ENCODE results near the gene PTPN3. TPM values are rescaled to one million over a fixed set of nuclear protein-coding genes. Genes with fewer than 3 reads are reported as not detected.

Gene PTPN3
- polyA plus RNA-seq, 3 donors = not detected

DNA sequence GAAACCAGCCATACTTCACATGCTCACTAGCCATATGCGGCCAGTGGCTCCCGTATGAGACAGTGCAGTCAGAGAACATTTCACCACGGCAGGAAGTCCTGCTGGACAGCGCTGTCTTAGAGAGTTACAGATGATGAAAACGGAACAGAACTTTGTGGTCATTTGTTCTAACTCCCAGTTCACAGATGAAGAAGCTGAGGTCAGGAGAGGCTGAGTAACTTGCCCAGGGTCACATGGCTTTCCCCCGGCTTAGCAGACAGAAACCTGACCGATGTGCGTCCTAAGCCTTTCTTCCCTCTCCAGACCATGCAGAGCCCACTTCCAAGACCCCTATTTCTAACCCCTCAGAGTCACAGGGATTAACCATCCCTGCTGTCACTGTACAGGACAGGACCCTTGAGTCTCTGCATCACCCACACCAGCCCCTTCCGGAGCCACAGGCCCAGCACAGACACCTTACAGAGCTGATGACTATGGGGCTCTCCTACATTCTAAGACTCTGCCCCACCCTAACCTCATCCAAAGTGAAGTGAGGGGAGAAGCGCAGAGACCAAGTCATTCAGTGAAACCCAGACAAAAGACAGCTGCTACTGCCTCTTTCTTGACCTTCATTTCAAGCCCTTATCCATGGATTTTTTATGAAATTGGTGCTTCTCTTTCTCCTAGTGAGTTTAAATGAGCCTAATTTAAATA, 86.9 kb downstream of the PTPN3 start:
- WGBS (ENCODE audit: insufficient coverage) = 83% methylated on average over 8 of the region's 10 CpGs
- DNase-seq = no peak
- no peak overlapping the region for H3K27ac Mint-ChIP-seq
- no peaks in the 10 kb centered on the region for H3K4me1 ChIP-seq (ENCODE audit: control insufficient read depth in 1 of 2, insufficient read depth in 2 of 2, low read length in 2 of 2)
- no peak overlapping the region for H2AFZ ChIP-seq (ENCODE audit: insufficient read depth, low read depth, low read length, poor library complexity, severe bottlenecking)
- H3K9me3 ChIP-seq (replicated peaks in 1 of 2; ENCODE audit: control insufficient read depth in 1 of 2, insufficient read depth in 1 of 2, low read length in 2 of 2) = no peaks in the 10 kb centered on the region
- no peaks in the 10 kb centered on the region for H3K36me3 Mint-ChIP-seq
- H3K4me2 ChIP-seq (replicated peaks; ENCODE audit: extremely low read depth, low read length, poor library complexity, severe bottlenecking) = no peak overlapping the region
- H3K27ac ChIP-seq (ENCODE audit: low read depth in 1 of 2, low read length in 2 of 2) = no peak overlapping the region
- peaks cover 17 to 30% (median 28%) of the 10 kb centered on the region in 3 donors for H3K27me3 Mint-ChIP-seq (ENCODE audit: low read depth in 3 of 3)
- H4K20me1 ChIP-seq (ENCODE audit: insufficient read depth, low read length) = no peaks in the 10 kb centered on the region
- peaks cover 0 to 1% (median 0%) of the 10 kb centered on the region in 7 donors for H3K9me3 Mint-ChIP-seq
- no peak overlapping the region for H3K4me3 ChIP-seq (replicated peaks in 1 of 3; ENCODE audit: low read depth in 2 of 3, low read length in 3 of 3)
- intact Hi-C loops (cut with micrococcal nuclease) = no loop called here
- H3K4me3 Mint-ChIP-seq = no peak overlapping the region
- no peaks in the 10 kb centered on the region for H3K4me1 Mint-ChIP-seq
- no peaks in the 10 kb centered on the region for H3K79me2 ChIP-seq (ENCODE audit: insufficient read depth, low read length)
- H3K9ac ChIP-seq (ENCODE audit: insufficient read depth, low read length, poor library complexity, severe bottlenecking) = no peak overlapping the region
- no peaks in the 10 kb centered on the region for H3K36me3 ChIP-seq (replicated peaks in 1 of 2; ENCODE audit: control insufficient read depth in 1 of 2, insufficient read depth in 2 of 2, low read length in 2 of 2)
- TF ChIP-seq, protein P1, sequence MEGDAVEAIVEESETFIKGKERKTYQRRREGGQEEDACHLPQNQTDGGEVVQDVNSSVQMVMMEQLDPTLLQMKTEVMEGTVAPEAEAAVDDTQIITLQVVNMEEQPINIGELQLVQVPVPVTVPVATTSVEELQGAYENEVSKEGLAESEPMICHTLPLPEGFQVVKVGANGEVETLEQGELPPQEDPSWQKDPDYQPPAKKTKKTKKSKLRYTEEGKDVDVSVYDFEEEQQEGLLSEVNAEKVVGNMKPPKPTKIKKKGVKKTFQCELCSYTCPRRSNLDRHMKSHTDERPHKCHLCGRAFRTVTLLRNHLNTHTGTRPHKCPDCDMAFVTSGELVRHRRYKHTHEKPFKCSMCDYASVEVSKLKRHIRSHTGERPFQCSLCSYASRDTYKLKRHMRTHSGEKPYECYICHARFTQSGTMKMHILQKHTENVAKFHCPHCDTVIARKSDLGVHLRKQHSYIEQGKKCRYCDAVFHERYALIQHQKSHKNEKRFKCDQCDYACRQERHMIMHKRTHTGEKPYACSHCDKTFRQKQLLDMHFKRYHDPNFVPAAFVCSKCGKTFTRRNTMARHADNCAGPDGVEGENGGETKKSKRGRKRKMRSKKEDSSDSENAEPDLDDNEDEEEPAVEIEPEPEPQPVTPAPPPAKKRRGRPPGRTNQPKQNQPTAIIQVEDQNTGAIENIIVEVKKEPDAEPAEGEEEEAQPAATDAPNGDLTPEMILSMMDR (IDR thresholded peaks at IDR 0.05) = no peak
- peaks cover 0 to 3% of the 10 kb centered on the region in 2 donors for H3K27me3 ChIP-seq (ENCODE audit: control insufficient read depth in 2 of 2, insufficient read depth in 2 of 2, low read length in 2 of 2)

DNA sequence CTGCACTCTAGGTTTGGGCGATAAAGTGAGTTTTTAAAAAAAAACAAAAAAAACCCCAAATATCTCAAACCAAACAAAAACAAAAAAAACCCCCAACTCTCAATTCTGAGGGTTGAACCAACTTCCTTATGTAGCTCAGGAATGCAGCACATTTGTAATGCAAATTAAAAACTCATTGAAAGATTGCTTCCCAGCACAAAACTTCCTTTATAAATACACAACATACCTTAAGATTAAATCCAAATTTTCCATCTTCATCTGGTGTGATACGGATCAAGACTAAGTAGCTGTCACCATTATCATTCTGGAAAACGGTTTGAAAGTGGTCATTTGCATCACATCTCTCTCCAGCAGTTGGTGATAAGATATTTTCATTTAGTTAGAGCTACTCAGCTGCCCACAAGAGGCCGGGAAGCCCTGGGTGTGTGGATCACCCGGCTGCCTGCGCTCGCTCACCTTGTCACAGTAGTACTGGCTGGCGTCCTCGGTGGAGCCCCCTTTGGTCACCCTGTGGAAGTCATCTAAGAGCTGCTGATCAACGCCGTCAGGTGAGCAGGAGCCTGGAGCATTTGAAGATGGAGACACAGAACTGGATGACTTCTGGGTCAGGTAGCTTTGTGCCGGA, 88.2 kb downstream of the PTPN3 start:
- H3K4me1 ChIP-seq (ENCODE audit: control insufficient read depth in 1 of 2, insufficient read depth in 2 of 2, low read length in 2 of 2) = no peaks in the 10 kb centered on the region
- H3K4me3 ChIP-seq (replicated peaks in 1 of 3; ENCODE audit: low read depth in 2 of 3, low read length in 3 of 3) = no peak overlapping the region
- Mint-ChIP-seq H3K9me3 (peaks cover 0 to 1% (median 0%) of the 10 kb centered on the region in 7 donors), H3K27me3 (ENCODE audit: low read depth in 3 of 3) (peaks cover 10 to 29% (median 23%) of the 10 kb centered on the region in 3 donors), H3K36me3 (no peaks in the 10 kb centered on the region), H3K4me3 (no peak overlapping the region), H3K4me1 (no peaks in the 10 kb centered on the region), H3K27ac (peak overlapping the region in 1 of 7 donors; percentile 2)
- H3K9me3 ChIP-seq (replicated peaks in 1 of 2; ENCODE audit: control insufficient read depth in 1 of 2, insufficient read depth in 1 of 2, low read length in 2 of 2) = no peaks in the 10 kb centered on the region
- H3K27ac ChIP-seq (ENCODE audit: low read depth in 1 of 2, low read length in 2 of 2) = no peak overlapping the region
- H3K27me3 ChIP-seq (ENCODE audit: control insufficient read depth in 2 of 2, insufficient read depth in 2 of 2, low read length in 2 of 2) = peaks cover 0 to 3% of the 10 kb centered on the region in 2 donors
- DNase-seq = no peak
- no peaks in the 10 kb centered on the region for H3K36me3 ChIP-seq (replicated peaks in 1 of 2; ENCODE audit: control insufficient read depth in 1 of 2, insufficient read depth in 2 of 2, low read length in 2 of 2)
- whole genome bisulfite sequencing (ENCODE audit: insufficient coverage) = 37% methylated on average over 8 of the region's 12 CpGs
- H3K9ac ChIP-seq (ENCODE audit: insufficient read depth, low read length, poor library complexity, severe bottlenecking) = no peak overlapping the region
- TF ChIP-seq, protein P1 (IDR thresholded peaks at IDR 0.05) = no peak
- H3K4me2 ChIP-seq (replicated peaks; ENCODE audit: extremely low read depth, low read length, poor library complexity, severe bottlenecking) = no peak overlapping the region
- H2AFZ ChIP-seq (ENCODE audit: insufficient read depth, low read depth, low read length, poor library complexity, severe bottlenecking) = no peak overlapping the region
- H3K79me2 ChIP-seq (ENCODE audit: insufficient read depth, low read length) = no peaks in the 10 kb centered on the region
- intact Hi-C loops (cut with micrococcal nuclease) = no loop called here
- no peaks in the 10 kb centered on the region for H4K20me1 ChIP-seq (ENCODE audit: insufficient read depth, low read length)

All from CD14-positive monocyte (primary cell).